Epithelial cell of esophagus (primary cell): ENCODE measurements around the gene FAM114A1.
"Not testable (repeated sequence)": the region's sequence is repeated elsewhere in the genome, so short reads cannot be mapped to it uniquely, and the experiment has no call there.

ENCODE experiments used
- DNase-seq: peaks from one replicate; pipeline ENCODE4 v3.0.0; 2010; ENCODE audit warnings: low read depth
- H3K4me3 ChIP-seq: 2 replicates; pipeline ENCODE4 v1.5.1; 2011; ENCODE audit warnings: mild to moderate bottlenecking, low read length, control low read depth
- CTCF ChIP-seq: IDR thresholded peaks from 2 replicates; pipeline ENCODE4 v1.5.1; 2011; ENCODE audit warnings: low read depth, mild to moderate bottlenecking, low read length, control low read depth, inconsistent platforms; ENCODE audit not compliant: insufficient read depth; ENCODE audit errors: missing control alignments

FAM114A1 gene

GRCh38 chr4:38940476-38940875 is 72.9 kb downstream of the FAM114A1 start:
- DNase-seq = no peak
- no peak overlapping the region for H3K4me3 ChIP-seq
- no peak for TF ChIP-seq CTCF

- H3K4me3 ChIP-seq, DNase-seq: not testable (repeated sequence)
These were observed 74.3 kb downstream of the FAM114A1 start for GRCh38 chr4:38941906-38942305.

GRCh38 chr4:38943343-38943742 is 75.7 kb downstream of the FAM114A1 start:
- TF ChIP-seq CTCF = no peak
- no peak overlapping the region for H3K4me3 ChIP-seq
- no peak for DNase-seq

GRCh38 chr4:38944440-38944839 is 76.8 kb downstream of the FAM114A1 start:
- no peak for DNase-seq
- no peak overlapping the region for H3K4me3 ChIP-seq
- TF ChIP-seq CTCF = no peak

GRCh38 chr4:38946919-38947318 is 79.3 kb downstream of the FAM114A1 start:
- no peak overlapping the region for H3K4me3 ChIP-seq
- no peak for TF ChIP-seq CTCF
- DNase-seq = no peak

- H3K4me3 ChIP-seq = no peak overlapping the region
- peak; percentile 86 for DNase-seq
These were observed 80.9 kb downstream of the FAM114A1 start for GRCh38 chr4:38948551-38948950.

GRCh38 chr4:38949411-38950051 is 81.9 kb downstream of the FAM114A1 start:
- peak; percentile 48 for DNase-seq
- no peak overlapping the region for H3K4me3 ChIP-seq
- no peak for TF ChIP-seq CTCF

More at GRCh38 chr4:38948551-38948950, 80.9 kb downstream of the FAM114A1 start:
- TF ChIP-seq CTCF = no peak
